ENCODE data around the gene EFR3B. TPM values are rescaled to one million over a fixed set of nuclear protein-coding genes. Genes with fewer than 3 reads are reported as not detected.

The EFR3B gene
- total RNA-seq, 2 donors from 2014 or later = 0.98 to 3.2 TPM

- ATAC-seq (no peak), DNase-seq (ENCODE audit: low spot score) (no peak)
- no peak overlapping the region for H3K4me3 Mint-ChIP-seq
- no peaks in the 10 kb centered on the region for H3K36me3 Mint-ChIP-seq
- no peak overlapping the region for H3K27ac Mint-ChIP-seq
- no peaks in the 10 kb centered on the region for H3K9me3 Mint-ChIP-seq
- H3K27me3 Mint-ChIP-seq = peaks cover 8 to 10% of the 10 kb centered on the region in 2 donors
- peaks cover 0 to 2% of the 10 kb centered on the region in 2 donors for H3K4me1 Mint-ChIP-seq (ENCODE audit: low read depth in 2 of 2)
Measured at GRCh38 chr2:25188405-25188804, 146.5 kb downstream of the EFR3B start.

DNA sequence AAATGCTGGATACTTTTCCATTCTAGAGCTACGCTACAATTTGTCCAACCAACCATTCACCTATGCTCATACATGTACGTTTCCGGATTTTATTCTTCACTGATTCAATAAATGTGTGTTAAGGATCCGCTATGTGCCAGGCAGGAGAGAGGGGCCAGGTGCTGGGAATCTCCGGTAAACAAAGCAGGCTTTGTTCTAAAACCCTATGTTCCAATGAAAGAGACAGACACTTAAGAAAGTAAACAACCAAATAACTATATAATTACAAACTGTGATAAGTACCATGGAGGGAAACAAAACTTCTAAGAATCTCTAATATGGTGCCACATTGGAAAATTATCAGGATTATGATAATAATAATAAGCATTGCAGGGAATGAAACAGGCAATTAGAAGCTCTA, 148.7 kb downstream of the EFR3B start:
- DNase-seq (ENCODE audit: low spot score) = no peak
- H3K4me1 Mint-ChIP-seq (ENCODE audit: low read depth in 2 of 2) = peaks cover 0 to 2% of the 10 kb centered on the region in 2 donors
- no peak overlapping the region for H3K27ac Mint-ChIP-seq
- peaks cover 0 to 2% of the 10 kb centered on the region in 2 donors for H3K27me3 Mint-ChIP-seq
- no peak overlapping the region for H3K4me3 Mint-ChIP-seq
- no peaks in the 10 kb centered on the region for H3K36me3 Mint-ChIP-seq
- no peak for ATAC-seq
- no peaks in the 10 kb centered on the region for H3K9me3 Mint-ChIP-seq

DNA sequence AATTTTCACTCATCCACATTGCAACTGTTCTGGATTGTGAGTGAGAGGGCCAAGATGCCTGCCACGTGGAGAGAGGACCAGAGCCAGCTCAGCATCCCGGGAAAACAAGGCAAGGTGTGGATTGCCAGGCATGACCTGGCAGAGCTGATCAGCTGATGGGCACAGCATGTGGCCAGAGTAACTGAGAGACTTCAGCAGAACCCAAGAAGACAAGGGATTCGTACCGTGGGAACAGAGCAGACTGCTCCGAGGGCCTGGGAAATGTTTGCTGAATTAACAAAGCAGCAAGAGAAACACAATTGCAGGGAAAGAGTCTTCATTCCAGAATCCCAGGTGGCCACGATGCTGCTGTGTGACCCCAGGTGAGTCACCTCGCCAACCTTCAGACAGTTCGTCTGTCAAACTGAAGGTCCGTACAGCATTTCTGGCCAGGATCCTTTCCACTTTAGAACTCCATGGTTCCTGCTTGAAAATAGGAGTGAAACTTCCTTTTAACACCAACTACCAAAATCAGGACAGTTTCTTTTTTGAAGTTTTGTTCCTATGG, 152.8 kb downstream of the EFR3B start:
- peaks cover 0 to 2% of the 10 kb centered on the region in 2 donors for H3K27me3 Mint-ChIP-seq
- H3K36me3 Mint-ChIP-seq = no peaks in the 10 kb centered on the region
- no peaks in the 10 kb centered on the region for H3K4me1 Mint-ChIP-seq (ENCODE audit: low read depth in 2 of 2)
- H3K4me3 Mint-ChIP-seq = no peak overlapping the region
- no peak overlapping the region for H3K27ac Mint-ChIP-seq
- H3K9me3 Mint-ChIP-seq = no peaks in the 10 kb centered on the region
- DNase-seq (ENCODE audit: low spot score) (no peak), ATAC-seq (no peak)

DNA sequence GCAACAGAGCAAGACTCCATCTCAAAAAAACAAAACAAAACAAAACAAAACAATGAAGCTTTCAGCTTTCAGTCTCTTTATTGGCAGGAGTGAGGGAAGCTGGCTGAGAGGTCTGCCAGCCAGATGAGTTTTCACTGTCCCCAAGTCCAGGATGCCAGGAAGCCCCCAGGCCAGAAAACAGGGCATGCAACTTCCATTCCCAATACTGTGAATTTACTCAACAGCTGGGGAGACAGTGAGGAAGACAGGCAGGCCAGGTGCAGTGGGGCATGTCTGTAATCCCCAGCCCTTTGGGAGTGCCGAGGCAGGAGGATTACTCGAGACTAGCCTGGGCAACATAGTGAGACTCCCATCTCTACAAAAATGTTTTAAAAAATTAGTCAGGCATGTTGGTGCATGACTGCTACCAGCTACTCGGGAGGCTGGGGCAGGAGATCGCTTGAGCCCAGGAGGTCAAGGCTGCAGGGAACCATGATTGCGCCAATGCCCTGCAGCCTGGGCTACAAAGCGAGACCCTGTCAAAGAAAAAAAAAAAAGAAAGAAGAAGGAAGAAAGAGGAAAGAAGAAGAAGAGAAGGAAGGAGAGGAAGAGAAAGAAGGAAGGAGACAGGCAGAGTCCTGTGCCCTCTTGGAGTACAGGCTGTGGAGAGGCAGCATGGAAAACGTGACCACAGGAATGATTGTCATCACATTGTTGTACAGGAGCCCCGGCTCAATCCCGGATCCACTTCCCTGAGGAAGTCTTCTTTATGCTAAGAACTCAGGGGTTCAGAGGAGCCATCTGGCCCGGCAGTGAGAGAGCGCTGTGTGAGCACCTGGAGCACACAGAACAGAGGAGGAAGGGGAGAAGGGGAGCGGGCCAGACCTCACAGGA, 155.7 kb downstream of the EFR3B start:
- Mint-ChIP-seq H3K27ac (peak overlapping the region in 1 of 2 donors; percentile 59), H3K4me1 (ENCODE audit: low read depth in 2 of 2) (peaks cover 0 to 4% of the 10 kb centered on the region in 2 donors), H3K4me3 (no peak overlapping the region), H3K9me3 (no peaks in the 10 kb centered on the region), H3K27me3 (peaks cover 0 to 2% of the 10 kb centered on the region in 2 donors), H3K36me3 (no peaks in the 10 kb centered on the region)
- ATAC-seq = no peak
- DNase-seq (ENCODE audit: low spot score) = no peak

- no peaks in the 10 kb centered on the region for H3K9me3 Mint-ChIP-seq
- no peak overlapping the region for H3K27ac Mint-ChIP-seq
- H3K36me3 Mint-ChIP-seq = no peaks in the 10 kb centered on the region
- H3K27me3 Mint-ChIP-seq = peaks cover 0 to 2% of the 10 kb centered on the region in 2 donors
- ATAC-seq = no peak
- DNase-seq (ENCODE audit: low spot score) = no peak
- H3K4me3 Mint-ChIP-seq = no peak overlapping the region
- H3K4me1 Mint-ChIP-seq (ENCODE audit: low read depth in 2 of 2) = peaks cover 0 to 4% of the 10 kb centered on the region in 2 donors
Measured at GRCh38 chr2:25198209-25198525, 156.3 kb downstream of the EFR3B start.

GRCh38 chr2:25198576-25198975, 156.7 kb downstream of the EFR3B start:
- DNase-seq (ENCODE audit: low spot score) (no peak), ATAC-seq (no peak)
- Mint-ChIP-seq H3K9me3 (no peaks in the 10 kb centered on the region), H3K27me3 (peaks cover 0 to 2% of the 10 kb centered on the region in 2 donors), H3K4me3 (no peak overlapping the region), H3K27ac (no peak overlapping the region), H3K36me3 (no peaks in the 10 kb centered on the region), H3K4me1 (ENCODE audit: low read depth in 2 of 2) (peaks cover 0 to 4% of the 10 kb centered on the region in 2 donors)

GRCh38 chr2:25201265-25201664, 159.4 kb downstream of the EFR3B start:
- Mint-ChIP-seq H3K4me1 (ENCODE audit: low read depth in 2 of 2) (peaks cover 0 to 4% of the 10 kb centered on the region in 2 donors), H3K27me3 (peaks cover 0 to 2% of the 10 kb centered on the region in 2 donors), H3K36me3 (no peaks in the 10 kb centered on the region), H3K4me3 (no peak overlapping the region), H3K27ac (no peak overlapping the region), H3K9me3 (no peaks in the 10 kb centered on the region)
- DNase-seq (ENCODE audit: low spot score) (no peak), ATAC-seq (no peak)

GRCh38 chr2:25201794-25202193, 159.9 kb downstream of the EFR3B start:
- peaks cover 0 to 4% of the 10 kb centered on the region in 2 donors for H3K4me1 Mint-ChIP-seq (ENCODE audit: low read depth in 2 of 2)
- DNase-seq (ENCODE audit: low spot score) (no peak), ATAC-seq (peak; percentile 13 to 15)
- H3K36me3 Mint-ChIP-seq = no peaks in the 10 kb centered on the region
- peaks cover 0 to 2% of the 10 kb centered on the region in 2 donors for H3K27me3 Mint-ChIP-seq
- no peak overlapping the region for H3K27ac Mint-ChIP-seq
- no peaks in the 10 kb centered on the region for H3K9me3 Mint-ChIP-seq
- no peak overlapping the region for H3K4me3 Mint-ChIP-seq

DNA sequence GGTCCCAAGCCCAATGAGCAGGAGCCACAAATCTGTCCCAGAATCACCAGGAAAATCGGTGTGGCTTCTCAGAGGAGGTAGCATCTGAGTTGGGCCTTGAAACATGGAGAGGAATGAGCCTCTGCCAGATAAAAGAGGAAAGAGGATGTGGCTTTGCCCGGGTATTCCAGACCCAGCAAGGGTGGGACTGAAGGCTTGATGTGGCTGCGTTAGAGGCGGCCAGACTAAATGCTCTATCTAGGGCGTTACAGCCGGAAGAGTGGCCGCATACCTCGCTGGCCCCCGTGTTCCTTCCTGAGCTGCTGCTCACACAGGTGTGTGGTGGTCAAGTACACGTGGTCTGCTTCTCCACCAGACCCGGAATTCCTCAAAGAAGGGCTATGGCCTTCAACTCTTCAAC, 160.4 kb downstream of the EFR3B start:
- DNase-seq (ENCODE audit: low spot score) (no peak), ATAC-seq (no peak)
- H3K27me3 Mint-ChIP-seq = peaks cover 0 to 2% of the 10 kb centered on the region in 2 donors
- H3K9me3 Mint-ChIP-seq = no peaks in the 10 kb centered on the region
- H3K36me3 Mint-ChIP-seq = no peaks in the 10 kb centered on the region
- peaks cover 0 to 4% of the 10 kb centered on the region in 2 donors for H3K4me1 Mint-ChIP-seq (ENCODE audit: low read depth in 2 of 2)
- H3K27ac Mint-ChIP-seq = no peak overlapping the region
- H3K4me3 Mint-ChIP-seq = no peak overlapping the region

DNA sequence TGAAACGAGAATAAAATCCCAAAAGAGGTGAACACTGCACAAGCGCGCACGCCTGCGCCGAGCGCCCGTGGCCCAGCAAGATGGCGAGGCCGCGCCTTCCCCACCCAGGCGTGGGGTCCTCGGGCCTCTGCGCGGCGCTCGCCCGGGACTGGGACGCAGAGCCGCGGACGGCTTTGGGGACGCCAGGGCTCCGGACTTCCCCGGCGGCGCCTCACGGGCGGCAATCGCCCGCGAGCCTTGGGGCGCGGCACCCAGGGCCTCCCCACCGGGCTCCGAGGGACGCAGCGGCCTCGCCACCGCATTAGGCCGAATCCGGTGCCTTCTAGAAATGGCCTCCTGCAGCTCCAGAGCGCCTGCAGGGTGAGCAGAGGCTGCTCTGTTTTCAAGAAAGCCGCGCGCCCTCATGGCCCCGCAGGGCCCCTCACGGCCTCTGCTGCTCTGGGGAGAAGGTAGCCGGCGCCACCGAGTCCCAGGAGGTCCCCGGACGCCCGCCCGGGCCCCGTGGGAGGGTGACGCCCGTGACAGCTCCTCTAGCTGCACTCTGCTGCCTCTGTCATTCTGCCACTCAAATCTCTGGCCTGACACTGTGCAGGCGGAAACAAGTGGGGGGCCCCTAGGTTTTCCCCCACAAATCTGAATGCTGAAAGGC, 162.4 kb downstream of the EFR3B start:
- ATAC-seq (peak; percentile 49 to 61), DNase-seq (ENCODE audit: low spot score) (no peak)
- H3K27ac Mint-ChIP-seq = no peak overlapping the region
- H3K9me3 Mint-ChIP-seq = no peaks in the 10 kb centered on the region
- no peak overlapping the region for H3K4me3 Mint-ChIP-seq
- H3K4me1 Mint-ChIP-seq (ENCODE audit: low read depth in 2 of 2) = peaks cover 3 to 4% of the 10 kb centered on the region in 2 donors
- no peaks in the 10 kb centered on the region for H3K36me3 Mint-ChIP-seq
- no peaks in the 10 kb centered on the region for H3K27me3 Mint-ChIP-seq

GRCh38 chr2:25207078-25207545, 165.2 kb downstream of the EFR3B start:
- ATAC-seq = no peak

More at GRCh38 chr2:25207078-25207545, 165.2 kb downstream of the EFR3B start:
- Mint-ChIP-seq H3K27ac (no peak overlapping the region), H3K27me3 (no peaks in the 10 kb centered on the region), H3K9me3 (no peaks in the 10 kb centered on the region), H3K36me3 (no peaks in the 10 kb centered on the region), H3K4me3 (no peak overlapping the region), H3K4me1 (ENCODE audit: low read depth in 2 of 2) (peaks cover 10 to 13% of the 10 kb centered on the region in 2 donors)
- DNase-seq (ENCODE audit: low spot score) = no peak

Data from natural killer cell treated with Interleukin-12 subunit alpha and Interleukin-12 subunit beta and Interleukin-15 and Interleukin-18, amount 100 ng/mL, for 72 hours (primary cell).